ENCODE measurements around the gene ATP11B.
"Not testable (repeated sequence)": the region's sequence is repeated elsewhere in the genome, so short reads cannot be mapped to it uniquely, and the experiment has no call there.

The ATP11B gene

DNA sequence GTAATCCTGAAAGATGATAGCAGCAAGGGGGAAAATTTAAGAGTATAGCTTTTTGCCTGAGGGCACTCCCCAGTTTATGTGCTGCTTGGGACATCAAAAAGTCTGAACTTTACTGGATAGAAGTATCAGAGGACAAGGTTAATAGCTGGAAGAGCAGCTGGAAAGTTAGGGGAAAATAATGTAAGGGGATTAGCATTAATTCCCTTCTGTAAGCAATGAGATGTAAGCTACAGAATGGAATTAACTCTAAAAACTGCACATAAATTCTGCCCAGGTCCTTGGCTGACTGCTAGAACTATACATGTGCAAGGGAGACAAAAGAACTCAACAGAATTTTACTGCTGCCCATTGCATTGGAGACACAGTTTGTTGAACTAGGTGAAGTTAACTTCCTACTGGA lies 55.6 kb downstream of the ATP11B start:
- no peak for DNase-seq

DNA sequence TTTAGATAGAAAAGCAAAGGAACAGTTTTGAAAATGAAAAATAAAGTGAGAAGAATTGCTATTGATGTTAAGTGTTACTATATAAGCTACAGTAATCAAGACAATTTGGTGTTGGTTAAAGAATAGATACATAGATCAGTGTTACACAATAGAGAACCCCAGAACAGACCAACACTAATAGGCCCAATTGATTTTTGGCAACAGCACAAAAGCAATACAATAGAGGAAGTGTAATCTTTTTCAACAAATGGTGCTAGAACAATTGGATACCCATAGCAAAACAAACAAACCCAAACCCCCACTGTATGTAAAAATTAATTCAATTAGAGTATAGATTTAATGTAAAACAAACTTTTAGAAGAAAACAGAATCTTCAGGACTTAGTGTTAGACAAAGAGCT lies 61.8 kb downstream of the ATP11B start:
- no peak for DNase-seq

GRCh38 chr3:182861348-182861747 lies 68.0 kb downstream of the ATP11B start:
- no peak for DNase-seq

DNA sequence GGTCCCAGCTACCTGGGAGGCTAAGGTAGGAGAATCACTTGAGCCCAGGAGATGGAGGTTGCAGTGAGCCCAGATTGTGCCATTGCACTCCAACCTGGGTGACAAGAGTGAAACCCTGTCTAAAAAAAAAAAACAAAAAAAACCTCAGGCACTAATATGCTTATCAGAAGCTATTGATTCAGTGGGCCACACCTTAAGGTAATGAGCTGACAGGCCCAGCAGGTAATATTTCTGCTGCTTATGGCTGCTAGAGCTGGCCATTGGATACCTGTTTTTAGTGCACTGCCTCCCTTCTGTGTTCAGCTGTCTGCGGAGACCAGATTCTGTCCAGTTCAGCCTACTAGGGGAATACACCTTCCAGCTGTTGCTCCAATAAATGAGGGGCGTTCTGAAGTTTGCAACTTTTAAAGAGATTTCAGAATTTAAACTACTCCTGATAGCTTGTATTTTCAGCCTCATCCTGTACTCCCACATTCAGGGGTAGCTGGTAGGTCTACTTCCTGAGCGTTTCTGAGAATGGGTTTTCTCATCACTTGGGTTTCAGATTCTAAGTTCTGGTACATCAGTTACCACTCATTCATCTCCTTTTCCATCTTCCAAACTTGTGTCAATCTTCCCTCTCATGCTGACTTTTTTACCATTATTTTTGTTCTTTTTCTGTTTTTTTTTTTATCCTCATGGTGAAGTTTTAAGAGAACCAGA lies 69.0 kb downstream of the ATP11B start:
- no peak for DNase-seq

GRCh38 chr3:182869059-182869458 lies 75.8 kb downstream of the ATP11B start:
- DNase-seq: no peak

- not testable (repeated sequence) for DNase-seq
Measured at GRCh38 chr3:182870917-182871316, 77.6 kb downstream of the ATP11B start.

DNA sequence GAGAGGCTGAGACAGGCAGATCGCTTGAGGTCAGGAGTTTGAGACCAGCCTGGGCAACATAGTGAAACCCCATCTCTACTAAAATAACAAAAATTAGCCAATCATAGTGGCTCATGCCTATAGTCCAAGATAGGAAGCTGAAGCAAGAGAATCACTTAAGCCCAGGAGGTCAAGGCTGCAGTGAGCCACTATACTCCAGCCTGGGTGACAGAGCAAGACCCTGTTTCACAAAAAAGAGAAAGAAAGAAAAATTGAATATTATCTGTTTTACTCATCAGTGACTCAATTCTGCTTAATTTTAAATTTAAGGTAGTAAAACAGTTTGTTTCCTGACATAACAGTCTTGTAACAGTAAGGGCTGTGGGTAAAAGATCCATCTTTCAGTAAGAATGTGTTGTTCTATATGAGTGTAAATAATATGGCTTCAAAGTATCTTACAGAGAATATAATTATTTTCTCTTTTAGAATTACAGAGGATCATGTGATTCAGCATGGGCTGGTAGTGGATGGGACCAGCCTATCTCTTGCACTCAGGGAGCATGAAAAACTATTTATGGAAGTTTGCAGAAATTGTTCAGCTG lies 85.8 kb downstream of the ATP11B start:
- no peak for DNase-seq

DNA sequence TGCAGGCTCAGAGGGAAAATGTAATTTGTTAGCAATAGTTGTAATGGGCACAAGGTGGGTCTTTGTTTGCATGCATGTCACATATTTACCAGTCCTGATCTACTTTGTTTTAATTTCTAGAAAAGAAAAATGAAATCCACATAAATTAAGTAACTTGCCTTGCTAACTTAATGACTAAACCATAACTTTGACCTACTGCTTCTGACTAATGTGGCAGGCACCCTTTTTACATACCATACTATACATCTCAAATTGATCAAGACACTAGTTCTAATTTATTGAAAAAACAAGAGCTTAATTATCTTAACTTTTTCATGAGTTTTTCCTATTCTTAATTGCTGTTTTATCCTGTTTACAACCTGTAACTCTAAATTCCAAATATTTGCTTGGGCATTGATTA lies 93.2 kb downstream of the ATP11B start:
- DNase-seq: no peak

DNA sequence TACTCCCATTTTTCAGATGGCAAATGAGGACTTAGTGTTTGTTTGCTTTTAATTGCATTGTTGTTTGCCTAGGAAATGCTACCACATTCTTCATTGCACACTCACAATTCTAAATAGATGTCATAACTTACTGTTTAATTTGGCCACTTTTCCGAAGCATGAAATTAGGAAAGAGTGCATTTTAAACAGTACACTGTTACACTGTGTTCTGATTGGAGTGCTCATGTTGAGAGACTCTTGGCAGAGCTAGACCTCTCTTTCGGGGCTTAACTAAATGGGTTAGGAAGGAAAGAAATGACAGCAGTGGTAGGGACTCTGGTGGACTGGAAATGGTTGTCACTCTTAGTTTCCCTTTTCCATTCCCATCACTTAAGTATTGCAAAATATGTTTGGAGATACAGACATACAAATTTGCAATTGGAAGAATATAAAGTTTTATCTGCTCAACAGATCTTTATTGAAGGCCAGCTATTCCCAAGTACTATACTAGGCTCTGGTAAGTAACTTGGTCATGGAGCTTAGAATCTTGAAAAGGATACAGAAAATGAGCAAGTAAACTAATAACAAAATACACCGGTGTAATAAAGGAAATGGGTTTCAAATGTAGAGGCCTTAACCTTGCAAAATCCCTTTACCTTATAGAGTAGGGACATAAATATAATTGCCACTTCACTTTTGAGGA lies 96.8 kb downstream of the ATP11B start:
- DNase-seq: no peak

- no peak for DNase-seq
Measured at GRCh38 chr3:182891364-182891763, 98.1 kb downstream of the ATP11B start.

GRCh38 chr3:182892226-182892625 lies 98.9 kb downstream of the ATP11B start:
- DNase-seq: no peak

- no peak for DNase-seq
Measured at GRCh38 chr3:182895513-182896112, 102.3 kb downstream of the ATP11B start.

- DNase-seq: no peak
Measured at GRCh38 chr3:182896553-182896952, 103.2 kb downstream of the ATP11B start.

DNA sequence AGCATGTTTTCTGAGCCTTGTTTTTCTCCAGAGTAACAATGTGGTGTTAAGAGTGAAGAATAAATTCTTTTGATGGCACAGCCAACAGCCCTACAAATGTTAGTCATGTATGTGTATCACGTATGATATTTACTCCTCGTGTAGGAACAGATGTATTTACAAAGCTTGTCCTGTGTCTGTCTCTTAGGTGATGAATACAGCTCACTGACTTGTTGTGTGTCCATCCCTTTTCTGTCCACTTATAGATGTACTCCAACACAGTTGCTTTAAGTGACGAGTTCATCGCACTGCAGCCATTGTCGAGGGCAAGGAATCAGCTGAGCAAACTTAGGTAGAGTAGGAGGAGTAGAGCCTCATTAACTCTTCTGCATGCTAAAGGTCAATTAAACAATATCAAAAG lies 108.9 kb downstream of the ATP11B start:
- DNase-seq: no peak

- no peak for DNase-seq
Measured at GRCh38 chr3:182904164-182904563, 110.9 kb downstream of the ATP11B start.

- DNase-seq: no peak
Measured at GRCh38 chr3:182905623-182906022, 112.3 kb downstream of the ATP11B start.

DNA sequence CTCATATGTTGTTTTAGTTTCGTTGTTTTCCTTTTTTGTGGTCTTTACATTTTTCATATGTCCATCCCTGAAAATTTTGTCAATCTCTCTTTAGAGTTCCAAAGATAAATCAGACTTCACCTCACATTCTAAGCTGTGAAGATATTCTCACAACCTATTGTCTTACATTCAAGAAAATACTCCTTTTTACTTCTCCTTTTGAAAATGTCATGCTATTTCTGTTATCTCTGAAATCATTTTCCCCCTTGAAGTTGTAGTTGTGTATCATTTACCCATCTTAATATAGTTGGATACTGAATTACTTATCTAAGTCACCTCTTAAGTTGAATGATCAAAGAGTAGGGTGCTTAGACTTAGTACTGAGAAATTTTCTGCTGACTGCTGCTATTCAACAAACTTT lies 112.7 kb downstream of the ATP11B start:
- DNase-seq: no peak

GRCh38 chr3:182908471-182908870 lies 115.2 kb downstream of the ATP11B start:
- no peak for DNase-seq

GRCh38 chr3:182909318-182910040 lies 116.2 kb downstream of the ATP11B start:
- DNase-seq: peak; percentile 8

DNA sequence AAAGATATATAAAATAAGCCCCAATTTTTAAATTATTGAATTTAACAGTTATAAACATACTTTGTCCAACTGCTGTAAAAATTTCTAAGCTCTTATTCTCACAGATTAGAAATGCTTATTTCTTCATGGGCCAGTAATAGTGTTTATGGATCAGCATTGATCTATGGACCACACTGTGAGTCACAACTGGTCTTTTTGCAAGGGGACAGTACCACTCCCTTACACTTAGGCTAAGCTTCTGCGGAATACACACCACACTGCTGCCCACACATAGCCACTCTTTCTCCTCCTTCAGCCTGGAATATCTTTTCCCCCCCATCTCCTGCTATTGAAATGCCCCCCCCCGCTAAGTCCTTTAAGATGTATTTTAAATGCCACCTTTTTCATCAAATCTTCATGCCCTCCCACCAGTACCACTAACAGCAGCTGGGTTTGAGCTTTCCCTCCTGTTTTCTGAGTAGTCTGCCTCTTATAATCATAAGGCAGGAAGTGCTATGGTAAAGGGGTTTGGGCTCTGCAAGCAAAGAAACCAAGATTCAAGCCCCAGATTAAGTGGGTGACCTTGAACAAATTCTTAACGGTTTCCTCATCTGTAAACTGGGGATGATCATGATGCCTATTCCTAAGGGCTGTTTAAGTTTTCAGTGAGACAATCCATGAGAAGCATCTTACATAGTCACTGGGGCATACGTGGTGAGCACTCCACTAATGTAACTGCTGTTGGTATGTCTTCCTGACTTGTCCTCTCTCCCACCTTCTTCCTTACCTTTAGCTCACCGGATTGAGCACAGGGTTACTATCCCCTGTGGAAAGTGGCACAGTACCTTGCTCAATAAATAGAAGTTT lies 117.9 kb downstream of the ATP11B start:
- DNase-seq: no peak

DNA sequence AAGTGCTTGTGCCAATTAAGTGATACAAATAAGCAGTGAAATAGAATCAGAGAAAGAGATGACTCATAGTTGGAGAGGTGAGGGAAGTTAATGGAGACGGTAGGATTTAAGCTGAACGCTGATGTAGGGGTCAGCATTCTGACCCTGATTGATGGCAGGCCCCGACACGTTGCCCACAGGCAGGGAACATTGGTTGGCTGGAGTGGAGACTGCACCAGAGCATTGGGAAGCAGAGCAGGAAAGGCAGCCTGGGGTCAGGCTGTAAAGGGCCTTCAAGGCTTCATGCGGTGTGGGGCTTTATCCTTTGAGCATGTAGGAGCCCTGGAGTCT lies 118.4 kb downstream of the ATP11B start:
- DNase-seq: no peak

GRCh38 chr3:182912474-182912873 lies 119.2 kb downstream of the ATP11B start:
- DNase-seq: no peak
